A549 treated with AZD9567 at 1 μM for 4 hours (cell line): ENCODE data around the gene ATP6V1F. TPM values are rescaled to one million over a fixed set of nuclear protein-coding genes. Genes with fewer than 3 reads are reported as not detected.

ENCODE experiments used
- total RNA-seq: library from RNA; stranded (reverse); fragments of 200-300 nt; extraction: Qiagen RNA extraction; gene quantifications from 5 replicates; pipeline ENCODE4 v1.2.3, GENCODE V29; 2022; ENCODE audit not compliant: insufficient read depth

Gene ATP6V1F, protein sequence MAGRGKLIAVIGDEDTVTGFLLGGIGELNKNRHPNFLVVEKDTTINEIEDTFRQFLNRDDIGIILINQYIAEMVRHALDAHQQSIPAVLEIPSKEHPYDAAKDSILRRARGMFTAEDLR
- 192 to 261 TPM (median 244 TPM) in 5 replicates for total RNA-seq

DNA sequence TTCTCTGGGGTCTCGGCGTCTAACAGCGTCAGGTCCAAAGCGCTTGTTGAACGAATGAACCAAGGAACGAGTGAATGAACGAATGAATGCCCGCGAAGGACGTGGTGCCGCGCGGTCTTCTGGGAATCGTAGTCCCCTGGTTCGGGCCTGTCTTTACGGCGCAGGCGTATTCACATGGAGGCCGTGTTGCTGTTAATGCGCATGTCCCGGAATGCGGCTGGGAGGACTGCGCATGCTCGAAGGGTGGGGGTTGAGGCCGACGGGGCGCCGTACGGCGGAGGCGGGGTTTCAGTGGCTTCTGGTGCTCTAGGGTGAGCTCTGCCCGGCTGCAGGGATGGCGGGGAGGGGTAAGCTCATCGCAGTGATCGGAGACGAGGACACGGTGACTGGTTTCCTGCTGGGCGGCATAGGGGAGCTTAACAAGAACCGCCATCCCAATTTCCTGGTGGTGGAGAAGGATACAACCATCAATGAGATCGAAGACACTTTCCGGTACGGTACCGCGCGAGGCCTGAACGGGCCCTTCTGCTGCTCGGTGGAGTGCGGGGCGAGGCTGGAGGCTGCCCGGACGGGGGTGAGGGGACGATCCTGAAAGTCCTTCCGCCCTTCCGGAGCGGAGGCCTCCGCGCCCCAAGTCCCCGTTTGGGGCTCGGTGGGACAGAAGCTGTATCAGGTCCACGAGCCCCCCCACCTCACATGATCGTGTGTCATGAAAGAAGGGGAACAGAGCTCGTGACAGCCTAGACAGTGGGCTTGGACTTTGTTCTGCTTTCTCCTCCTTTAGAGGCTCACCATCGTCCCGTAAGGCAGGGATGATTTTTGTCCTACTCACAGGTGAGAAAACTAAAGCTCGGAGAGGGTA lies at the start of gene ATP6V1F:
TSS of gene ATP6V1F (plus strand) at position 286 of the 862 bp plus-strand sequence. CDS start at position 335, 49 bp downstream.

DNA sequence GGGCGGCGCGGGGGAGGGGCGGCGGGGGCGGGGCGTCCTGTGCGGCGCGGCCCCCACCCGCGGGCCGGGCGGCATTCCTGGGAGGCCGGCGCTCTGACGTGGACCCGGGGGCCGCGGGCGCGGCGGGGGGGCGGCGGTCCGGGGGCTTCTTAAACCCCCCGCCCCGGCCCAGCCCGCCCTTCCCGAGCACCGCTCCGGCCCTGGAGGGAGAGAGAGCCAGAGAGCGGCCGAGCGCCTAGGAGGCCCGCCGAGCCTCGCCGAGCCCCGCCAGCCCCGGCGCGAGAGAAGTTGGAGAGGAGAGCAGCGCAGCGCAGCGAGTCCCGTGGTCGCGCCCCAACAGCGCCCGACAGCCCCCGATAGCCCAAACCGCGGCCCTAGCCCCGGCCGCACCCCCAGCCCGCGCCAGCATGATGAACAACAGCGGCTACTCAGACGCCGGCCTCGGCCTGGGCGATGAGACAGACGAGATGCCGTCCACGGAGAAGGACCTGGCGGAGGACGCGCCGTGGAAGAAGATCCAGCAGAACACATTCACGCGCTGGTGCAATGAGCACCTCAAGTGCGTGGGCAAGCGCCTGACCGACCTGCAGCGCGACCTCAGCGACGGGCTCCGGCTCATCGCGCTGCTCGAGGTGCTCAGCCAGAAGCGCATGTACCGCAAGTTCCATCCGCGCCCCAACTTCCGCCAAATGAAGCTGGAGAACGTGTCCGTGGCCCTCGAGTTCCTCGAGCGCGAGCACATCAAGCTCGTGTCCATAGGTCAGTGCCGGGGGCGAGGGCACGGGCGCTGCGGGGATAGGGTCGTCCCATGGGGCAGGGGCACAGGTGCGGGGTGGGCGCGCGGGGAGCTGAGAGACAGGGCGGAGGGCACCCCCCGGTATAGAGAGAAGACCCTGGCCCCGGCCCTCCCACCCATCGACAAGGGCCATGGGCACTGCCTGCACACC lies 32.2 kb upstream of the ATP6V1F start, which contains the start of gene FLNC:
TSS of gene FLNC (plus strand) at position 176 of the 947 bp plus-strand sequence. CDS start at position 408, 232 bp downstream.

DNA sequence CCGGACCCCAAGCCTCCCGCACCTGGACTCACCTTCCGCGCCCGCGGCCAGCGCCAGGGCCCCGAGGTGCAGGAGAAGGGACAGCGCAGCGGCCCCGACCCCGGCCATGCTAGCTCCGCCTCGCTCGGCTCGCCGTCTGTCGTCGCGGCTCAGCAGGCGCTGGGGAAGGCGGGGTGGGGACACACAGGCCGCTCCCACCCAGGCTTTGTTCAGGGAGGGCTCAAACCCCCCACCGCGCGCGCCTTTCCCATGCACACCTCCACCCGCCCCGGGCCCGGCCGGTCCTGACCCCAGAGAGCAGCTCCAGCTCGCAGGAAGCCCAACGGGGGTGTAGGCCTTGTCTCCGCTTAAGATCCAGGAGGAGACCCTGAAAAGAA lies 47.9 kb downstream of the ATP6V1F start, which contains the start of gene KCP:
TSS of gene KCP (minus strand) at position 141 of the 377 bp plus-strand sequence. CDS start at position 108, 33 bp downstream.

Other genes with a start within 250 kb of the ATP6V1F start
- 0.65 to 0.85 TPM (median 0.67 TPM) in 4 of 5 replicates, not detected in the other for gene GARIN1A, start 190.6 kb upstream of the ATP6V1F start, total RNA-seq
- gene CALU, start 123.5 kb upstream of the ATP6V1F start, total RNA-seq: 127 to 176 TPM (median 149 TPM) in 5 replicates
- gene OPN1SW, start 87.1 kb upstream of the ATP6V1F start, total RNA-seq: not detected in 5 replicates
- gene CCDC136, start 70.9 kb upstream of the ATP6V1F start, total RNA-seq: 1.8 to 2.3 TPM (median 2.1 TPM) in 4 of 5 replicates, not detected in the other
- 2.8 to 5.4 TPM (median 3.3 TPM) in 5 replicates for gene FLNC, start 32.5 kb upstream of the ATP6V1F start, total RNA-seq
- 0.11 to 0.17 TPM (median 0.14 TPM) in 4 of 5 replicates, not detected in the other for gene KCP, start 47.9 kb downstream of the ATP6V1F start, total RNA-seq
- gene IRF5, start 75.1 kb downstream of the ATP6V1F start, total RNA-seq: 10.6 to 16.3 TPM (median 13.9 TPM) in 5 replicates
- gene TNPO3, start 192.3 kb downstream of the ATP6V1F start, total RNA-seq: 38.7 to 42.6 TPM (median 40.7 TPM) in 5 replicates